ENCODE measurements around the gene KMT2D.

GRCh38 chr12:49051777-49052438 lies 8.7 kb downstream of the KMT2D start:
- no peak for TF ChIP-seq CTCF (IDR thresholded peaks at IDR 0.05; ENCODE audit: low read depth, low read length)
- no peak for TF ChIP-seq EZH2phosphoT487 (IDR thresholded peaks at IDR 0.05; ENCODE audit: low read depth)

Measured in OCI-LY3 (cell line).